ENCODE measurements around the gene TSPAN18. TPM values are rescaled to one million over a fixed set of nuclear protein-coding genes. Genes with fewer than 3 reads are reported as not detected.

Gene TSPAN18
- total RNA-seq, 4 donors from 2014 or later, result 27.7 to 70.1 (median 50.2) TPM

DNA sequence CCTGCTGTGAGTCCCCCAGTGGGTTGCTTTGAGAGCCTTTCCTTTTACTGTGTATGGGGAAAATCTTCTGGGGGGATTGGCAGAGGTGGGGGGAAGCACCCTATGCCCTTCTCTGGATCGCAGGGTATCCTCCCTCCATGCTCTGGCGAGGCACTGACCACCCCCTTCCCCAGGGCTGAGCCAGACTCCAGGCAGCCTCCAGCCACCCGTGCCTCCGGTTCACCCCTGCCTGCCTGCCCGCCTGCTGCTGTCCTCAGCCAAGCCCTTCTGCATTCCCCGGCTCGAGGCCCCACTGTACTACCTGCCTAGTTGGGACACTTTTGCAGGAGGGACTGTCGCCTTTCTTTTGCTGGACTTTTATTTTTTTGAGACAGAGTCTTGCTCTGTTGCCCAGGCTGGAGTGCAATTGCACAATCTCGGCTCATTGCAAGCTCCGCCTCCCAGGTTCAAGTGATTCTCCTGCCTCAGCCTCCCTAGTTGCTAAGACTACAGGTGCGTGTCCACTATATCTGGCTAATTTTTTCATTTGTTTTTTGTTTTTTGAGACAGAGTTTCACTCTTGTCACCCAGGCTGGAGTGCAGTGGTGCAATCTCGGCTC is 247.7 kb downstream of the TSPAN18 start:
- 89% methylated on average over 9 of the region's 12 CpGs for WGBS
- Histone ChIP-seq H3K9me3 (no peaks in the 10 kb centered on the region), H3K27me3 (no peaks in the 10 kb centered on the region), H3K4me3 (no peak overlapping the region), H3K36me3 (no peaks in the 10 kb centered on the region), H3K27ac (replicated peaks in 1 of 4) (no peak overlapping the region), H3K4me1 (peaks cover 13 to 18% (median 16%) of the 10 kb centered on the region in 4 donors)
- DNase-seq (ENCODE audit: extremely low spot score), result no peak
- intact Hi-C loops (cut with DNase I), result no loop called here
- TF ChIP-seq POLR2AphosphoS5 (IDR thresholded peaks at IDR 0.05), result no peak
- no peak for TF ChIP-seq EP300 (IDR thresholded peaks at IDR 0.05)
- TF ChIP-seq, protein P1, sequence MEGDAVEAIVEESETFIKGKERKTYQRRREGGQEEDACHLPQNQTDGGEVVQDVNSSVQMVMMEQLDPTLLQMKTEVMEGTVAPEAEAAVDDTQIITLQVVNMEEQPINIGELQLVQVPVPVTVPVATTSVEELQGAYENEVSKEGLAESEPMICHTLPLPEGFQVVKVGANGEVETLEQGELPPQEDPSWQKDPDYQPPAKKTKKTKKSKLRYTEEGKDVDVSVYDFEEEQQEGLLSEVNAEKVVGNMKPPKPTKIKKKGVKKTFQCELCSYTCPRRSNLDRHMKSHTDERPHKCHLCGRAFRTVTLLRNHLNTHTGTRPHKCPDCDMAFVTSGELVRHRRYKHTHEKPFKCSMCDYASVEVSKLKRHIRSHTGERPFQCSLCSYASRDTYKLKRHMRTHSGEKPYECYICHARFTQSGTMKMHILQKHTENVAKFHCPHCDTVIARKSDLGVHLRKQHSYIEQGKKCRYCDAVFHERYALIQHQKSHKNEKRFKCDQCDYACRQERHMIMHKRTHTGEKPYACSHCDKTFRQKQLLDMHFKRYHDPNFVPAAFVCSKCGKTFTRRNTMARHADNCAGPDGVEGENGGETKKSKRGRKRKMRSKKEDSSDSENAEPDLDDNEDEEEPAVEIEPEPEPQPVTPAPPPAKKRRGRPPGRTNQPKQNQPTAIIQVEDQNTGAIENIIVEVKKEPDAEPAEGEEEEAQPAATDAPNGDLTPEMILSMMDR (IDR thresholded peaks at IDR 0.05), result no peak
- no peak for TF ChIP-seq POLR2A (IDR thresholded peaks at IDR 0.05; ENCODE audit: low read depth)

DNA sequence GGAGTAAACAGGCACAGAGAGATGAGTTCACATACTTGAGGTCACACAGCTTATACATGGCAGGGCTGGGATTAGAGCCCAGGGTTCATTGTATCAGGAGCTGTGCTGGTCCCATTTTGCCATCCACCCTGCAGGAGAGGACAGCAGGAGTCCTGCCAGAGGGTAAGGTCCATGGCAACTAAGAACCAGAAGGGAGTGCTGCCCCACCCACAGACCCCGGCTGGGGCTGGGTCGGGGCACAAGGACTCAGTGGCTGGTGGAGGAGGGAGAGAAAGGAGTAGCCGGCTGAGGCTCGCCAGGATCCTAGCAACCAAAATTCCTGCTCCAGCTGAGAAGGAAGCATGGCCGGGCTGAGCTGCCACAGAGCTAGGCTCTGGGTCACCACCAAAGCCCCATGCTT is 249.8 kb downstream of the TSPAN18 start:
- intact Hi-C loops (cut with DNase I), result no loop called here
- no peaks in the 10 kb centered on the region for H3K27me3 ChIP-seq
- H3K4me3 ChIP-seq, result no peak overlapping the region
- peaks cover 13 to 29% (median 18%) of the 10 kb centered on the region in 4 donors for H3K4me1 ChIP-seq
- no peaks in the 10 kb centered on the region for H3K9me3 ChIP-seq
- no peak overlapping the region for H3K27ac ChIP-seq (replicated peaks in 1 of 4)
- DNase-seq (ENCODE audit: extremely low spot score), result no peak
- 86% methylated on average over 5 of the region's 5 CpGs for WGBS
- TF ChIP-seq POLR2A (IDR thresholded peaks at IDR 0.05; ENCODE audit: low read depth), result no peak
- TF ChIP-seq, protein P1 (IDR thresholded peaks at IDR 0.05), result no peak
- TF ChIP-seq EP300 (IDR thresholded peaks at IDR 0.05), result no peak
- no peak for TF ChIP-seq POLR2AphosphoS5 (IDR thresholded peaks at IDR 0.05)
- no peaks in the 10 kb centered on the region for H3K36me3 ChIP-seq

DNA sequence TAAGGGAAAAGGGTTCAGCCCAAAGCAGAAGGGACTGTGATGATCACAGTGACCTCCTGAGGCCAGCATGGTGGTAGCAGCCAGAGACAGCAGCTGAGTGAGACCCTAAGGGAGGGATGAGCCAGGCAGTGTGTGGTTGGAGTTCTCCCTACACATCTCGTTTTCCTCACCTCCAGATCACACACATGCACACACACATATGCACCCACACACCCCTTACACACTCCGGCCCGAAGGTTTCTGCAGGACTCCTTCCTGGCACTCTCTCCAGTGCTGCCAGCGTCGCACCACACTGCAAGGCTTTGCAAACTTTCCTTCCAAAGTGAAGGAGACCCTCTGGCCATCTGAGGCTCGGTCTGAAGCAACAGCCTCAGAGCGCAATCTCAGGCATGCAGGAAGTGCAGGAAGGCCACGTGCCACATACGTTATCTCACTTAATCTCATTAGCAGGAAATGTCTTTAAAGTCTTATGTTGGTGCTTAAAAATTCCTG is 250.8 kb downstream of the TSPAN18 start:
- H3K27ac ChIP-seq (replicated peaks in 1 of 4), result no peak overlapping the region
- no peaks in the 10 kb centered on the region for H3K27me3 ChIP-seq
- H3K4me1 ChIP-seq, result peaks cover 13 to 29% (median 18%) of the 10 kb centered on the region in 4 donors
- intact Hi-C loops (cut with DNase I), result no loop called here
- no peaks in the 10 kb centered on the region for H3K9me3 ChIP-seq
- 67% methylated on average over 9 of the region's 9 CpGs for WGBS
- no peaks in the 10 kb centered on the region for H3K36me3 ChIP-seq
- no peak for DNase-seq (ENCODE audit: extremely low spot score)
- no peak overlapping the region for H3K4me3 ChIP-seq
- TF ChIP-seq POLR2A (IDR thresholded peaks at IDR 0.05; ENCODE audit: low read depth), result no peak
- TF ChIP-seq EP300 (IDR thresholded peaks at IDR 0.05), result no peak
- TF ChIP-seq POLR2AphosphoS5 (IDR thresholded peaks at IDR 0.05), result no peak
- TF ChIP-seq, protein P1 (IDR thresholded peaks at IDR 0.05), result no peak

DNA sequence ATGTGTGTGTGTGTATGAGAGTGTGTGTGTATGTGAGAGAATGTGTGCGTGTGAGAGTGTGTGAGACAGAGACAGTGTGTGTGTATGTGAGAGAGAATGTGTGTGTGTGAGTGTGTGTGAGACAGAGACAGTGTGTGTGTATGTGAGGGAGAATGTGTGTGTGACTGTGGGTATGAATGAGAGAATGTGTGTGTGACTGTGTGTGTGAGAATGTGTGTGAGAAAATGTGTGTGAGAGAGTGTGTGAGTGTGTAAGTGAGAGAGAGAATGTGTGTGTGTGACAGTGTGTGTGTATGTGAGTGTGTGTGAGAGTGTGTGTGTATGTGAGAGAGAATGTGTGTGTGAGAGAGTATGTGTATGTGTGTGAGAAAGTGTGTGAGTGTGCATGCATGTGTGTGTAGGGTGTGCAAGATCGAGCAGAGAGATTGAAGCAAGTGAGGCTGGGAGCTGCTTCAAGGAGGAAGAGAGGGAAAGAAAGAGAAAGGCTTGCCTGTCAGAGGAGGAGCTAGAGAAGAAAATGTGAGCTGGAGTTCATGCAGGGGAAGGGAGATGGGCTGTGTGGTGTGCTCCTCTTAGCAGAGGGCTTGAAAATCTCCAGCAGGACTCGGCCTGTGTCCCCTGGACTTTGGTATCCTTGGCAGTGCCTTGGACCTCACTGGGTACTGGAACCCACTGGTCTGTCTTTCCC is 251.7 kb downstream of the TSPAN18 start:
- H3K36me3 ChIP-seq, result no peaks in the 10 kb centered on the region
- H3K27me3 ChIP-seq, result no peaks in the 10 kb centered on the region
- TF ChIP-seq, protein P1 (IDR thresholded peaks at IDR 0.05), result no peak
- no peak for TF ChIP-seq POLR2AphosphoS5 (IDR thresholded peaks at IDR 0.05)
- no peak for TF ChIP-seq EP300 (IDR thresholded peaks at IDR 0.05)
- TF ChIP-seq POLR2A (IDR thresholded peaks at IDR 0.05; ENCODE audit: low read depth), result no peak
- peaks cover 13 to 29% (median 18%) of the 10 kb centered on the region in 4 donors for H3K4me1 ChIP-seq
- no peak overlapping the region for H3K4me3 ChIP-seq
- intact Hi-C loops (cut with DNase I), result no loop called here
- peak overlapping the region in 1 of 4 donors; percentile 14 for H3K27ac ChIP-seq (replicated peaks in 1 of 4)
- WGBS, result 58% methylated on average over 3 of the region's 3 CpGs
- H3K9me3 ChIP-seq, result no peaks in the 10 kb centered on the region
- no peak for DNase-seq (ENCODE audit: extremely low spot score)
